ENCODE results near the gene FDX1. TPM values are rescaled to one million over a fixed set of nuclear protein-coding genes. Genes with fewer than 3 reads are reported as not detected.
"Not testable (repeated sequence)": the region's sequence is repeated elsewhere in the genome, so short reads cannot be mapped to it uniquely, and the experiment has no call there.

The FDX1 gene
- 9.1 and 9.2 TPM in 2 replicates for total RNA-seq

GRCh38 chr11:110429731-110430266 lies at the start of gene FDX1:
FDX1 (plus strand) TSS chr11:110429948; CDS start chr11:110430121, 173 bp downstream.
- DNase-seq, result peak; percentile 80

GRCh38 chr11:110380836-110381622 lies 48.7 kb upstream of the FDX1 start:
- DNase-seq, result no peak

- not testable (repeated sequence) for DNase-seq
These were observed 41.5 kb upstream of the FDX1 start for GRCh38 chr11:110388231-110388630.

GRCh38 chr11:110389965-110390364 lies 39.8 kb upstream of the FDX1 start:
- DNase-seq, result no peak

- DNase-seq, result no peak
These were observed 37.7 kb upstream of the FDX1 start for GRCh38 chr11:110392056-110392455.

GRCh38 chr11:110397668-110398286 lies 32.0 kb upstream of the FDX1 start:
- peak; percentile 42 for DNase-seq

- DNase-seq, result not testable (repeated sequence)
These were observed 26.2 kb upstream of the FDX1 start for GRCh38 chr11:110403585-110403984.

- DNase-seq, result not testable (repeated sequence)
These were observed 24.1 kb upstream of the FDX1 start for GRCh38 chr11:110405636-110406035.

- DNase-seq, result no peak
These were observed 22.4 kb upstream of the FDX1 start for GRCh38 chr11:110407315-110407714.

GRCh38 chr11:110409174-110409573 lies 20.6 kb upstream of the FDX1 start:
- no peak for DNase-seq

- DNase-seq, result no peak
These were observed 19.1 kb upstream of the FDX1 start for GRCh38 chr11:110410651-110411050.

GRCh38 chr11:110415081-110415480 lies 14.7 kb upstream of the FDX1 start:
- no peak for DNase-seq

GRCh38 chr11:110421658-110422057 lies 8.1 kb upstream of the FDX1 start:
- not testable (repeated sequence) for DNase-seq

- no peak for DNase-seq
These were observed 7.3 kb upstream of the FDX1 start for GRCh38 chr11:110422306-110422905.

- DNase-seq, result no peak
These were observed 4.8 kb upstream of the FDX1 start for GRCh38 chr11:110424775-110425444.

GRCh38 chr11:110425751-110426545 lies 3.8 kb upstream of the FDX1 start:
- DNase-seq, result no peak

GRCh38 chr11:110428040-110428439 lies 1.7 kb upstream of the FDX1 start:
- no peak for DNase-seq

GRCh38 chr11:110428956-110429730 lies 605 bp upstream of the FDX1 start:
- no peak for DNase-seq

GRCh38 chr11:110430267-110431050 lies 711 bp downstream of the FDX1 start:
- peak; percentile 51 for DNase-seq

- DNase-seq, result peak; percentile 37
These were observed 1.4 kb downstream of the FDX1 start for GRCh38 chr11:110431051-110431672.
